Measurements from ENCODE around the gene FBN2.

The FBN2 gene

DNA sequence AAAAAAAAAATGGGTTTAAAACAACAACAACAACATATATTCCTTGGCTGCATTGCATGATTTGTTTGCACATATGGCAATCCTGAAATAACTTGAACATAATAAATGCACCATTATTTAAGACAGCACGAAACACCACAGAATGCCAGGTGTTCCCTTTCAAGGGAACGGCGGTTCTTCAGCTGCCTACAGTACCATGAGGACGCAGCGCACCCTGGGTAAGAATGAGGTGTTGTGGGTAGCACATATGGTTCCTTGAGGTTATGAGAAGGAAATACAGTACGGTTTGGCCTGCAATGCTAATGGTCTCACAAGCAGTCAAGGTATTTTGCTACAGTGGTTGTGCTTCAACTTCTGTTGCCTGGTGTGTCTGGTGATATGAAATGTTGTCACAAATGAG lies 279.7 kb downstream of the FBN2 start:
- no peaks in the 10 kb centered on the region for H3K4me1 Mint-ChIP-seq
- no peak for ATAC-seq (ENCODE audit: low read depth)

DNA sequence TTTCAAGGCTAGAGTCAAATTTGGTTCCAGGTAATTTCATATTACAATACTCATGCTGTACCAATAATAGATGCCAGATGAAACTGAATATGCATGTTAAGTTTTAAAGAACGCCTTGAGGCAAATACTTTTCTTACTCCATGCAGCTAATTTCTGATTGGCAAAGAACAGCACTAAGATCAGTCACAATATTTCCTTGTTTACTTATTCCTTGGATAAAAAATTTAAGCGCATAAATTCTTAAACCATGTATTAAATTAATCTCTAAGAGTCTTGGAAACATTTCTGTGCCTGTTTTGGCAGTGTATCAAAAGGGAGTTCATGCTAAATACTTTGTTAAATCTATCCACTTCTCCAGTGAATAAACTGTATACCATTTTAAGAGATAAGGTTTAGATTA lies 281.0 kb downstream of the FBN2 start:
- H3K36me3 Mint-ChIP-seq, result no peaks in the 10 kb centered on the region
- H3K4me1 Mint-ChIP-seq, result no peaks in the 10 kb centered on the region
- H3K27me3 Mint-ChIP-seq, result peaks cover 1% of the 10 kb centered on the region
- H3K27ac Mint-ChIP-seq, result no peak overlapping the region
- peaks cover 3% of the 10 kb centered on the region for H3K9me3 Mint-ChIP-seq
- DNase-seq (ENCODE audit: low spot score in 2 of 2) (no peak), ATAC-seq (ENCODE audit: low read depth) (no peak)
- no peak overlapping the region for H3K4me3 Mint-ChIP-seq

More for the DNA sequence above, 279.7 kb downstream of the FBN2 start:
- Mint-ChIP-seq H3K9me3 (peaks cover 3% of the 10 kb centered on the region), H3K27ac (no peak overlapping the region), H3K27me3 (peaks cover 1% of the 10 kb centered on the region), H3K4me3 (no peak overlapping the region), H3K36me3 (no peaks in the 10 kb centered on the region)
- no peak for DNase-seq (ENCODE audit: low spot score in 2 of 2)

DNA sequence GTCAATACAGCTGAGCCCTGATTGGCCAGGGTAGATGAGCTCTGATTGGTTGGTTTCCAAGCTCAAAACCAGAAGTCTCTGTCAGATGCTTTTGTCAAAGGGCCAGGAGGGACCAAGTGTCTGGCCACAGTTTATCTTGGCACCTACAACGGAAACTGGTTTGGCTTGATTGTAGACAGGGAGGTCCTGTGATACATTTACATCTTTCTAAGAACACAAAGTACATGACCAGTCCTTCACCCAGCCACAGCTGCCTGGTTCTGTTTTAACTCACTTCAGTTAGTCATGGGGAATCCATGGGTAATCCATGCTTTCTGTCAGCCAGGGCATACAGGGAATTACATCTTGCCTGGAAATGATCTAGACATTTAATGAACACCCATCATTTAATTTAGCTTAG lies 283.3 kb downstream of the FBN2 start:
- no peak for ATAC-seq (ENCODE audit: low read depth)
- no peak overlapping the region for H3K27ac Mint-ChIP-seq
- H3K4me1 Mint-ChIP-seq, result no peaks in the 10 kb centered on the region
- peaks cover 4% of the 10 kb centered on the region for H3K27me3 Mint-ChIP-seq
- no peaks in the 10 kb centered on the region for H3K36me3 Mint-ChIP-seq
- H3K9me3 Mint-ChIP-seq, result peaks cover 3% of the 10 kb centered on the region
- no peak overlapping the region for H3K4me3 Mint-ChIP-seq
- no peak for DNase-seq (ENCODE audit: low spot score in 2 of 2)

DNA sequence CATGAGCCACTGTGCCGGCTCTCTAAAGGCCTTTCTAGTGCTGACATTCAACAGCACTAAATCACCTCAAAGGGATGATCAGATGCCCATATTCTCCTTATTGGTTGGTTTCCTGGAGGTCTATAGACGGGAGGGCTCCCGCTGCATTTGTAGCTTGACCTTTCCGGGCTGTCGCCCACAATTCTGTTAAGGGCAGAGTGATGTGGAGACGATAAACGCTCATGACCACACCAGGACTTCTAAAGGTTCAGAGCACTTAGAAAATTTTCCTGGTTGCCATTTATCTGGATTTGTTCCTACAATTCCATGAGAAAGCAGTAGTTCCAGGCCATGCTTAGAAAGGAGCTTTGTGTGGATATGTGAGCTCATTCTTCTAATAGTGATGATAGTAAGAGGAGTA lies 284.2 kb downstream of the FBN2 start:
- Mint-ChIP-seq H3K27me3 (peaks cover 2% of the 10 kb centered on the region), H3K36me3 (no peaks in the 10 kb centered on the region), H3K4me3 (no peak overlapping the region), H3K27ac (no peak overlapping the region), H3K9me3 (peaks cover 3% of the 10 kb centered on the region), H3K4me1 (no peaks in the 10 kb centered on the region)
- DNase-seq (ENCODE audit: low spot score in 2 of 2), result no peak
- no peak for ATAC-seq (ENCODE audit: low read depth)

DNA sequence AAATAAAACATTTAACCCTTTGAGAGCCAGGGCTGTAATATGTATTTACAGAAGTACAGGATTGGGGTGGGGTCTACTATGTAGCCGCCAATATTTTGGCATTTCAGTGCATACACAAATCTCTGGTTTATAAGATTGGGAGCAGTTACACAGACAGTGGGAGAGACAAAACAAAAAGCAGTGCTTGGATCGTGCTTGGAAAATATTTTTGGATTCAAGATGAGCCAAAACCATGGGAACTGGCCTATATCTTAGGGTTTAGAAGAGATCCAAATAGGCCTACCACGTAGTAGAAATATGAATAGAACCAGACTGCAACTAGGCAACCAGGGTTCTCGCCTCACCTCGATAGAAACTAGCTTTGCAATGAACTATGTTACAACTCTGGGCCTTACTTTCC lies 284.9 kb downstream of the FBN2 start:
- ATAC-seq (ENCODE audit: low read depth), result no peak
- Mint-ChIP-seq H3K4me1 (no peaks in the 10 kb centered on the region), H3K9me3 (peaks cover 3% of the 10 kb centered on the region), H3K4me3 (no peak overlapping the region), H3K36me3 (no peaks in the 10 kb centered on the region), H3K27ac (no peak overlapping the region), H3K27me3 (peaks cover 2% of the 10 kb centered on the region)
- DNase-seq (ENCODE audit: low spot score in 2 of 2), result no peak

DNA sequence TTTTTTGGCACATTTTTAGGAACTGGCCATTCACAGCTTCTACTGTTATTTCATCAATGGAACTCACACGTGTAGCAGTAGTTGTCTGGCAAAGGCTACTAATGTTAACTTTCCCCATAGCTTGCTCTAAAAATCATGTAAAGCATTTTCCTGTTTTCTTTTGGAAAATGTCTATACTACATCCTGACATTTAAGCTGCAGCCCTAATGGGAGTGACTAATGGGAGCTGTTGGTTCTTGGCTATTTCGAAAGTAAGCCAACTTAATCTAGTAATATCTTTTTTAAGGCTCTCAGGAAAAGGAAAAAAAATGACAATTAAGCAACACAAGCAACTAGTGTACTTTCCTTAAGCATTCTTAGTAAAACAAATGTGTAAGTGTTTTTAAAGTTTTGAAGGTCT lies 285.3 kb downstream of the FBN2 start:
- H3K4me1 Mint-ChIP-seq, result no peaks in the 10 kb centered on the region
- H3K36me3 Mint-ChIP-seq, result no peaks in the 10 kb centered on the region
- no peak for DNase-seq (ENCODE audit: low spot score in 2 of 2)
- H3K27me3 Mint-ChIP-seq, result peaks cover 2% of the 10 kb centered on the region
- no peak overlapping the region for H3K4me3 Mint-ChIP-seq
- H3K9me3 Mint-ChIP-seq, result peaks cover 3% of the 10 kb centered on the region
- no peak for ATAC-seq (ENCODE audit: low read depth)
- H3K27ac Mint-ChIP-seq, result no peak overlapping the region

DNA sequence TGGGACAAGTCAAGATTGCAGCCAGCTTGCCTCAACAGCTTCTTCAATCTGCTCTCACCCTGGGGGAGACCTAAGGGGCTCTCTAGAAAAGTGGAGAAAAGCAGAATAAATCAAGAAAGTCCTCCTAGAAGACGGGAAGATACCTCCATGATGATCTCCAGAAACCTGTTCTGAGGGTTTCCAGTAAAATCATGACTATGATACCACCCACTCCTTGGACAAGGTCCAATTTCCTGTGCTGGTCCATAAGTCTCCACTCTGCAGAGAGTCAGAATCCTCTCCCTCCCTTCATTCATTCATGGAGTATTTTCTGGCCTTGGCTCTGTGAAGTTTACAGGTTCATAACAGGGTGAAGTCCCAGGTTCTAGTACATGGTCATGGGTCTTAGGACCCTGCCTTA lies 285.8 kb downstream of the FBN2 start:
- Mint-ChIP-seq H3K4me3 (no peak overlapping the region), H3K36me3 (no peaks in the 10 kb centered on the region)
- DNase-seq (ENCODE audit: low spot score in 2 of 2), result no peak

DNA sequence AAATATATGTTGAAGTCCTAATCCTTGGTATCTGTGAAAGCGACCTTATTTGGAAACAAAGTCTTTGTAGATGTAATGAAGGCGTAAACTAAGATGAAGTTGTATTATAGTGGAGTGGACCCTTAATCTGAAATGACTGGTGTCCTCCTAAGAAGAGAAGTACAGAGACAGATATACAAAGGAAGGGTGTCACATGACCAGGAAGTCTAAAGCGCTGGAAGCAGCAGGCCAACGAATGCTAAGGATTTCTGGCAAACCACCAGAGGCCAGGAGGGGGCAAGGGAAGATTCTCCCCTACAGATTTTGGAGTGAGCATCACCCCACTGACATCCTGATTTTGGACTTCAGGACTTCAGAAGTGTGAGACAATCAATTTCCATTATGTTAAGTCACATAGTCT lies 292.1 kb downstream of the FBN2 start:
- H3K27me3 Mint-ChIP-seq, result peaks cover 5% of the 10 kb centered on the region
- peaks cover 2% of the 10 kb centered on the region for H3K9me3 Mint-ChIP-seq
- no peak overlapping the region for H3K4me3 Mint-ChIP-seq
- H3K4me1 Mint-ChIP-seq, result no peaks in the 10 kb centered on the region
- no peak for ATAC-seq (ENCODE audit: low read depth)
- H3K36me3 Mint-ChIP-seq, result no peaks in the 10 kb centered on the region
- no peak for DNase-seq (ENCODE audit: low spot score in 2 of 2)
- no peak overlapping the region for H3K27ac Mint-ChIP-seq

More for the DNA sequence above, 285.8 kb downstream of the FBN2 start:
- H3K27ac Mint-ChIP-seq, result no peak overlapping the region
- H3K4me1 Mint-ChIP-seq, result no peaks in the 10 kb centered on the region
- ATAC-seq (ENCODE audit: low read depth), result no peak
- peaks cover 2% of the 10 kb centered on the region for H3K27me3 Mint-ChIP-seq
- H3K9me3 Mint-ChIP-seq, result peaks cover 3% of the 10 kb centered on the region

DNA sequence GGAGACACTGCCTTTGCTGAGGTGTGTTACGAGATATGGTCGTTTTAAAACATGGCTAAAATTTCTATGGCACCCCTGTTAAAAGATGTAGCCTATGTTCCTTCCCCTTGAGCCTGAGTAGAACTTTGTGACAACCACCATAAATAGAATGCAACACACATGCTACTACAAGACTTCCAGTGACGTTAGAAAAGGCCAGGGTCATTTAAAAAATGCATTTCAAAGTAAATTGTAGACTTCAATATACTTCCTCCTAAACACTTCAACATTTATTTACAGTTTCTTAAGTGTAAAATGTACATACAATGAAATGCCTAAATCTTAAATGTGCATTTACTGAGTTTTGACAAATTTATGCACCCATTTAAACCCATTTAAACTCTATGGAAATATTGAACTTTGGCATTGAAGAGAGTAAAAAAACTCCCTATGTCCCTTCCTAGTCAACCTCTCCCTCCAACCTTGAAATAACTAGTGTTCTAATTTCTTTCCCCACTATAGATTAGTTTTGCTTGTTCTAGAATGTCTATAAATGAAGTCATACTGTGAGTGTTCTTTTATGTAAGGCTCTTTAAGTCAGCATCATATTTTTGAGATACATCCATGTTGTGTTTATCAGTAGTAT lies 294.0 kb downstream of the FBN2 start:
- Mint-ChIP-seq H3K27ac (no peak overlapping the region), H3K4me1 (no peaks in the 10 kb centered on the region), H3K9me3 (peaks cover 2% of the 10 kb centered on the region), H3K27me3 (peaks cover 7% of the 10 kb centered on the region), H3K4me3 (no peak overlapping the region), H3K36me3 (no peaks in the 10 kb centered on the region)
- DNase-seq (ENCODE audit: low spot score in 2 of 2) (no peak), ATAC-seq (ENCODE audit: low read depth) (no peak)

DNA sequence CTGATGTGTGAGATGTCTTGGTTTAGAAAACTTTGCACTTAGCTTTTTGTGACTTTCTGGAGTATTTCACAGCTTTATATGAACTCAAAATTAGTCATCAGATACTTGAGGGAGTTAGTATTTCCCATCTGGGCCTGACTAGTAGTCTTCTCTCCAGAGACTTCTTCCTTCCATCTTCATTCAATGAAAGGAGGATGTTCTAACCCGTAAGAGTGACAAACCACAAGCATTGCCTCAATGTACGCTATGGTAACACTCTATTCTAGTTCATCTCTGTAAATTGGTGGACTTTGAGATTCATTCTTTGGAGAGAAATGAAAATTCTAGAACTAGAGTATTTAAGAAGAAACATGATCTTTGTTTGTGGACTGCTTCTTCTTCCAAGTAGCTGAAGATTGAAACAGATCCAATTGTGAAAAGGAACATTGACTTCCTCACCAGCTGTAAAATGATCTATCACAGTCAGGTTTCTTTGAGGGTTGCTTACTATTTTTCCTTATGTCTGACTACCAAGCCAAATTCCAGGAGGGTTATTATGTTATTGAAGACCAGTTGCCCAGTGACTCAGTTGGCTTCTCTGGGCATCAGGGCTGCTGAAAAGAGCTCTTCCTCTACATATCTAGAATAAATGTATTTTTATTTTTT lies 296.9 kb downstream of the FBN2 start:
- no peak overlapping the region for H3K4me3 Mint-ChIP-seq
- H3K4me1 Mint-ChIP-seq, result no peaks in the 10 kb centered on the region
- peaks cover 2% of the 10 kb centered on the region for H3K9me3 Mint-ChIP-seq
- DNase-seq (ENCODE audit: low spot score in 2 of 2) (no peak), ATAC-seq (ENCODE audit: low read depth) (no peak)
- peaks cover 14% of the 10 kb centered on the region for H3K27me3 Mint-ChIP-seq
- no peak overlapping the region for H3K27ac Mint-ChIP-seq
- no peaks in the 10 kb centered on the region for H3K36me3 Mint-ChIP-seq

DNA sequence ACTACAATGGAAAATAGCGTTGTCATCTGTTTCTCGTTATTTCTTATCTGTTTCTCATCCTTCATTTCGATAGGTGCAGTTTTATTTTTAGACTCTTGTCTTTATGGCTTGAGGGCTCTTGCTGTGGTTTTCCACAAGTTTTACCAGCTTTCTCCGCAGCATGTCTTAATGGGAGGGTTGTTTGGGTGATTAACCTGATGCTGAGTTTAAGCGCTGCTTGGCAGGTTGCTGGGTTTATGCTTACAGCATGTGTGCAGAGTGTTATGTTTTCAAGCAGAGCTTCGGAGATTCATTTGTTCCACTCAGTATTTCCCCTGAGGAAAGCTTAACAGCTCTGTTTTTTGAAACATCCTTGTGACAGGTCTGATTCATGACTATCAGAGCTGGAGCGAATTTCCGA lies 300.5 kb downstream of the FBN2 start:
- H3K27ac Mint-ChIP-seq, result no peak overlapping the region
- no peaks in the 10 kb centered on the region for H3K36me3 Mint-ChIP-seq
- peaks cover 18% of the 10 kb centered on the region for H3K27me3 Mint-ChIP-seq
- DNase-seq (ENCODE audit: low spot score in 2 of 2), result no peak
- ATAC-seq (ENCODE audit: low read depth), result no peak
- no peaks in the 10 kb centered on the region for H3K4me1 Mint-ChIP-seq
- no peak overlapping the region for H3K4me3 Mint-ChIP-seq
- H3K9me3 Mint-ChIP-seq, result no peaks in the 10 kb centered on the region

DNA sequence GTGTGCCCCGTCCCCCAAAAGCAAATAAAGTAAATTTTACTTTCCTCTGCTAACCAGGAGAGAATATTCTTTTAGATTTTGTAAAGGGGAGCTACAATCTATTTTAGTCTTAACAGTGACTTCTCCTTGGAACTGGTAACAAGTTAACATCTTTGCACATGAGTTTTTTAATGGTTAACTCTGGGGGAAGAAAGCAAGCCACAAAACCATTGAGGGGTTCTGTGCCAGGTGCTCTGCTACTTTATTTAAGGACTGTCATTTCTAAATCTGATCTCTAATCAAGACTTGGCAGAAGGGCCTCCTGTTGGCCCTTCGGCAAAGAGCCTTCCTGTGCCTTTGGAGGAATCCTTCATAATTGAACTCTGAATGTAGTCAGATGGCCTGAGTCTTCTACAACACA lies 301.0 kb downstream of the FBN2 start:
- Mint-ChIP-seq H3K9me3 (no peaks in the 10 kb centered on the region), H3K36me3 (no peaks in the 10 kb centered on the region), H3K4me3 (no peak overlapping the region), H3K27me3 (peaks cover 18% of the 10 kb centered on the region), H3K27ac (no peak overlapping the region), H3K4me1 (no peaks in the 10 kb centered on the region)
- ATAC-seq (ENCODE audit: low read depth) (no peak), DNase-seq (ENCODE audit: low spot score in 2 of 2) (no peak)

DNA sequence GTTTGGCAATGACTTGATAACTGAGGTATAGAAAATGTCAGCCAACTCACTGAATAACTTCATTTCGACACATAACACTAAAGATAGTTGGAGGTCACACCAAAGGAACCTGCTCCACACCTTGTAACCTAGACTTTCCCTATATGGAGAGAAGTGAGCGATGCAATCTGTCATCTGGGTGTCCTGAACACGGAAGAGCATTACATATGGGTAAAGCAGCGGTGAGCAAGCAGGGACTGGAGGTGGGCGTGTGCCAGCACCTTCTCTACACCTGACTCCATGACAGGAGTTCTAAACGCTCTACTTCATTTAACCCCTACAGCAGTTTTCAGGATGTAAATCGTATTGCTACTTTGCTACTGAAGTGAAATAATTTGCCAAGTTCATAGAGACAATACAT lies 301.7 kb downstream of the FBN2 start:
- Mint-ChIP-seq H3K27ac (no peak overlapping the region), H3K4me1 (no peaks in the 10 kb centered on the region), H3K27me3 (peaks cover 18% of the 10 kb centered on the region), H3K4me3 (no peak overlapping the region), H3K9me3 (no peaks in the 10 kb centered on the region), H3K36me3 (no peaks in the 10 kb centered on the region)
- no peak for ATAC-seq (ENCODE audit: low read depth)
- DNase-seq (ENCODE audit: low spot score in 2 of 2), result no peak

DNA sequence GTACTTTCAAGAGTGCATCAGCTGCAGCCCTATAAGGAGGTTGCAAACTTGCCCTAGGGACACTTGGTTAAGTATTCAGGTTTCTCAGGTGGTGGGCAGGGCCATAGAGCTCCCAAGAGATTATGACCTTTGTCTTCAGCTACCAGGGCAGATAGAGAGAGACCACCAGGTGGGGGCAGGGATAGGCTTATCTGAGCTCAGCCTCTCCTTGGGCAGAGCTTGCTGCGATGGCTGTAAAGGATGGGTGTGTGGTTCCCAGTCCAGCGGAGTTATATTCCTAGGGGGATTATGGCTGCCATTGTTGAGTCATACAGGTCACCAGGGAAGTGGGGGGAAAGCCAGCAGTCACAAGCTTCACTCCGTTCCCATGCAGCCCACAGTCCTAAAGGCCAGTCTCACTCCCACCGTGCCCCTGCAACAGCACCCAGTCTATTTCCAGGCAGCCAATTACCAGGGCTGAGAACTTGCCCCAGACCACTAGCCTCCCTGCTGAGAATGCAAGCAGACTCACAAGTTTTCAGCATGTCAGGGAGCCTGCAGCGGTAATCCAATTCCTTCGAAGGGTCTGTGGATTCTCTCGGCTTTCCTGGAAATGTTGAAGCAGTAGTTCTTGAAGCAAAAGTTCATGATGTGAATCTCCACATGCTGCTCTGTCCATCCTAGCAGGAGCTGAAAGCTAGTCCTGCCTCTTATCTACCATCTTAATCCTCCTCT lies 303.0 kb downstream of the FBN2 start:
- Mint-ChIP-seq H3K27me3 (peaks cover 18% of the 10 kb centered on the region), H3K36me3 (no peaks in the 10 kb centered on the region), H3K27ac (no peak overlapping the region), H3K4me3 (no peak overlapping the region), H3K4me1 (no peaks in the 10 kb centered on the region), H3K9me3 (peaks cover 3% of the 10 kb centered on the region)
- DNase-seq (ENCODE audit: low spot score in 2 of 2) (no peak), ATAC-seq (ENCODE audit: low read depth) (no peak)

DNA sequence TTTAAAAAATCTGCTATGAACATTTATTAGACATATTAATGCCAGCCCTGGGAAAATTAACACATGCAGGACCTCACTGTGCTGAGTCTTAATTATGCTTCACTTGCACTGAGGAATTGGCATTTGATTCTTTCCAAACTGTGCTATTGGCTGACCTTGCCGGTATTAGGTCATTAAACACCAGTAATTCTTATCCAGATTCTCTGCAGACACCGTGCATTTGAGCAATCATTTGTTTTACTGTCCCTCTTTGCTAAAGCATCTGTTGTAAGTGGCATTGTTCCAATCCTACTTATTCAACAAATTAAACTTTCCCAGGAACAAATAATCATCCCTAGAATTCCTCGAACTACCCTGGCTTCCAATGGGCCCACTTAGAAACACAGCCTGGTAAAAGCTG lies 309.5 kb downstream of the FBN2 start:
- no peaks in the 10 kb centered on the region for H3K27me3 Mint-ChIP-seq

More for the DNA sequence above, 309.5 kb downstream of the FBN2 start:
- H3K4me1 Mint-ChIP-seq, result no peaks in the 10 kb centered on the region
- peaks cover 3% of the 10 kb centered on the region for H3K9me3 Mint-ChIP-seq
- ATAC-seq (ENCODE audit: low read depth) (no peak), DNase-seq (ENCODE audit: low spot score in 2 of 2) (no peak)
- no peak overlapping the region for H3K4me3 Mint-ChIP-seq
- no peak overlapping the region for H3K27ac Mint-ChIP-seq
- no peaks in the 10 kb centered on the region for H3K36me3 Mint-ChIP-seq

Data from memory B cell (primary cell).